IPS-18c (cell line): ENCODE results near the gene PIGU.
A peak's percentile ranks its signal among the peaks of the same experiment; 100 is the strongest.

ENCODE experiments used
- H3K4me3 ChIP-seq: 2 replicates; pipeline ENCODE4 v1.7.0; 2013; ENCODE audit warnings: low read depth, mild to moderate bottlenecking, low read length, moderate library complexity; ENCODE audit not compliant: insufficient read depth
- H3K9me3 ChIP-seq: one replicate; pipeline ENCODE4 v1.6.1; 2013; ENCODE audit warnings: mild to moderate bottlenecking, low read length, moderate library complexity; ENCODE audit not compliant: control insufficient read depth, insufficient read depth

PIGU gene

DNA sequence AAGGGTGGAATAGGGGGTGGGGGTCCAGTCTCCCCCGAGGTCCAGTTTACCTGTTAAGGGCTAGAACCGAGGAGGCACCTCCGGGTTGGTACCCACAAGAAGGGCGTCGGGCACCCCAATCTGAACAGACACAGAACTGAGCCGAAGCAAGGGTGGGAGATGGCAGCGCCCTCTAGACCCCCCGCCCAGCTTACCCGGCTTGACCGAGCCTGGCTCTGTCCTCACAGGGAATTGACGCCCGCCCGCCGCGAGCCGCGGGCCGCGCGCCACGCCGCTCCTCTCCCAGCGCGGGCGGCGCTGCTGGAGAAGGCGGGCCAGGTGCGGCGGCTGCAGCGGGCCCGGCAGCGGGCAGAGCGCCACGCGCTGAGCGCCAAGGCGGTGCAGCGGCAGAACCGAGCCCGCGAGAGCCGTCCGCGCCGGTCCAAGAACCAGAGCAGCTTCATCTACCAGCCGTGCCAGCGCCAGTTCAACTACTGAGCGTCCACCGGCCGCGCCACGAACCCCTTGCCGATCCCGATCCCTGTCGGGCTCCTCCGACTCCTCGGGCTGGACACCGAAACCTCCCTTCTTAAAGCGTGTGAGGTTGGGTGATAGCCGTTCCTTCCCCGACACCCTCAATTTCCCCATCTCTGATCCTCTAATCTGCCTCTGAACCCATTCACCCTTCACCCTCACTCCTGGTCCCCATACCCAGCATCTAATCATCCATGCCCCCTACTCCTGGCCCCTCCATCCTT is 33.1 kb upstream of the PIGU start:
- Histone ChIP-seq H3K9me3 (no peaks in the 10 kb centered on the region), H3K4me3 (peak overlapping the region; percentile 86)

DNA sequence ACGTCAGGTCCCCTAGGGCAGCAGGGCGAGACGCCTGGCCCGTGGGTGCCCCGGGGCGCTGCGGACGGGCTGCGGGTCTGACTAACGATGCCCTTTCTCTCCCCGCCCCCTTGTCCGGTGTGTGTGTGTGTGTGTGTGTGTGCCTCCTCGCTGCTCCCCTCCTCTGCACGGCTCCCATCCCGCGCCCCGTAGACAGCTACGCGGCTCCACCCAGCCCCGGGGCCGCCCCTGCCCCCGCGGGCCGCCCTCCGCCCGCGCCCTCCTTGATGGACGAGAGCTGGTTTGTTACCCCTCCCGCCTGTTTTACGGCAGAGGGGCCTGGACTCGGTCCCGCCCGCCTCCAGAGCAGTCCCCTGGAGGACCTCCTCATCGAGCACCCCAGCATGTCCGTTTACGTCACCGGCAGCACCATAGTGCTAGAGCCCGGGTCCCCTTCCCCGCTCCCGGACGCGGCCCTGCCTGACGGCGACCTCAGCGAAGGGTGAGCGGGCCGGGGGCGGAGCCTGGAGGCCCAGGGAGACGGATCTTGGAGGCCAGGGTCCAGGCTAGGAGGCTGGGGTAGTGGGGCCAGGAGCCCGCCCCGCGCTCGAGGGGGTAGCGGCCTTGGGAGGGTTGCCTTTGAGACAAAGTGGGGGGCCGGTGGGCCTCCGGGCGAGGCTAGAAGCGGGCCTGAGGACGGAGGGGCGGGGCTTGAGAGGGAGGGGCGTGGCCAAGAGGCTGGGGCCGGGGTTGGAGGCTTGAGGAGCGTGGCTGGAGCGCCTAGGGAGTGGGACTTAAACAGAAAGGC is 32.3 kb upstream of the PIGU start:
- H3K4me3 ChIP-seq: peak overlapping the region; percentile 86
- H3K9me3 ChIP-seq: no peaks in the 10 kb centered on the region

DNA sequence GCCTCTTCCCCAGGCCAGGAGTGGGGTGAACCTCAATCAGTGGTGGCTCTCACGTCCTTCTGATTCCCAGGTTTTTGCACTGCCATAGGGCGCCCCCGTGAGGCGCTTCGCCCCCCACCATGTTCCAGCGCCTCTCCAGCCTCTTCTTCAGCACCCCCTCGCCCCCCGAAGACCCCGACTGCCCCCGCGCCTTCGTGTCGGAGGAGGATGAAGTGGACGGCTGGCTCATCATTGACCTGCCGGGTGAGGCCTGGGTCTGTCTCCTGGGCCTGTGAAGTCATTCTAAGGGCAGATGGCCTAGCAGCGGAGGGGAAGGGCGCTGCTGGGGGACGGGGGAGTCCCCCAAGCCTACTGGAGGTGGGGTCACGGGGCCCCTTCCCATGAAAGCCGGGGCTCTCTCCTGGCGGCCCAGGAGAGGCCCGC is 31.7 kb upstream of the PIGU start:
- peak overlapping the region; percentile 86 for H3K4me3 ChIP-seq
- H3K9me3 ChIP-seq: no peaks in the 10 kb centered on the region

DNA sequence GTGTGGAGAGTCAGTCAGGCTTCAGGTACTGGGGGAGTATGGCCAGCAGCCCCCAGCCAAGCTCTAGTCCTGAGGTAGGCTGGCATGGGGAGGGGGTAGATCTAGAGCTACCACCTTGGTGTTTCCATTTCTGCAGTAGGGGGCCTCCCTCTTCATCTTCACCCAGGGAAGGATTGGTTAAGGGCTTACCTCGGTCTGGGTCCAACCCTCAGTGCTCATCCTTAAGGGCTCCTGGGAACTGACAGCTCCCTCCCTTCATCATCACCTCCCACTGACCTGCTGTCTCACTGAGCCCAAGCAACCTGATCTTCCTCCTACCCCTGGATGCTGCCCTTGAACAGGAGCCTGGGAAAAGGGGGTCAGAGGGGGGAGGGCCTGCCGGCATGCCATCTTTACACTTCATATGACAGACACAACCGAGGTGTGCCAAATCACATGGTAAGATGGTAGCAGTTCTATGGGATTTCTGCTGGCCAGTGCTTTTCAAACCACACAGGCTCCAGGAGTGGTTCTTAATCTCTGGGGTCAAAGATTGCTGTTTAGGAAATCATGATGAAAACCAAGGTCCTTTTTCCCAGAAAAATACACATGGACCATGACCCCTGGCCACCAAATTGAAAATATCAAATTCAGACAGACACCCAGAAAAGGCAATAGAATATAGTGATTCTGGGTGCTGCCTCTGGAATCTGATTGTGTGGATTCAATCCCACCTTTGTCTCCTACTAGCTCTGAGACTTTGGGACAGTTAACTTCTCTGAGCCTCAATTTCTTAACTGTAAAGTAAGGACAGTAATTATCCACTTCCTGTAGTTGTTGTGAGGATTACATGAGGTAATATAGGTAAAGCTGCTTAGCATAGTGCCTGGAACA is 30.3 kb upstream of the PIGU start:
- H3K9me3 ChIP-seq: no peaks in the 10 kb centered on the region
- H3K4me3 ChIP-seq: no peak overlapping the region

DNA sequence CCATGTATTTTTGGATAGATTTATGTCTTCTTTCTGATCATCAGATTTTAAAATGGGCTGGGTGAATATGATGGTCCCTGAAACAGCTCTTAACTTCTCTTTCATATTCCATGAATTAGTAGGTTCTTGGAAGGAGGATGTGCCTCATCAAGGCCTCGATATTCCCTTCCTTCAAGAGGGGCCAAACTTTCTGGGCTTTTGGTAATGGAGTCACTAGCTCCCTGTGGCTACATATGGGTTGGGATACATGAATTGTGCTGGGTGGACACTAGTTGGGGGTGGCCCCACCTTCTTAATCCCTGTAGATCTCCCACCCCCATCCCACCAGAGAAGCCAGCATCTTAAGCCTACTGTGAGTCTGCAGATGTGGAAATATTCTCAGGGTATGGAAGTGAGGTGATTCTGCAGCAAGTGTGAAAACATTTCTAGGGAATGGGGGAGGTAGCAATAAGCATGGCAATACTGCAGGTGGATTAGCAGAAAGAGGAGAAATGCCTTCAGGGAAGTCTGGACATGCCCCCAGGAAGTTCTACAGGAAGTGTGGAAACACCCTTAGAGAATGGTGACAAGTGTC is 29.5 kb upstream of the PIGU start:
- Histone ChIP-seq H3K9me3 (no peaks in the 10 kb centered on the region), H3K4me3 (no peak overlapping the region)

DNA sequence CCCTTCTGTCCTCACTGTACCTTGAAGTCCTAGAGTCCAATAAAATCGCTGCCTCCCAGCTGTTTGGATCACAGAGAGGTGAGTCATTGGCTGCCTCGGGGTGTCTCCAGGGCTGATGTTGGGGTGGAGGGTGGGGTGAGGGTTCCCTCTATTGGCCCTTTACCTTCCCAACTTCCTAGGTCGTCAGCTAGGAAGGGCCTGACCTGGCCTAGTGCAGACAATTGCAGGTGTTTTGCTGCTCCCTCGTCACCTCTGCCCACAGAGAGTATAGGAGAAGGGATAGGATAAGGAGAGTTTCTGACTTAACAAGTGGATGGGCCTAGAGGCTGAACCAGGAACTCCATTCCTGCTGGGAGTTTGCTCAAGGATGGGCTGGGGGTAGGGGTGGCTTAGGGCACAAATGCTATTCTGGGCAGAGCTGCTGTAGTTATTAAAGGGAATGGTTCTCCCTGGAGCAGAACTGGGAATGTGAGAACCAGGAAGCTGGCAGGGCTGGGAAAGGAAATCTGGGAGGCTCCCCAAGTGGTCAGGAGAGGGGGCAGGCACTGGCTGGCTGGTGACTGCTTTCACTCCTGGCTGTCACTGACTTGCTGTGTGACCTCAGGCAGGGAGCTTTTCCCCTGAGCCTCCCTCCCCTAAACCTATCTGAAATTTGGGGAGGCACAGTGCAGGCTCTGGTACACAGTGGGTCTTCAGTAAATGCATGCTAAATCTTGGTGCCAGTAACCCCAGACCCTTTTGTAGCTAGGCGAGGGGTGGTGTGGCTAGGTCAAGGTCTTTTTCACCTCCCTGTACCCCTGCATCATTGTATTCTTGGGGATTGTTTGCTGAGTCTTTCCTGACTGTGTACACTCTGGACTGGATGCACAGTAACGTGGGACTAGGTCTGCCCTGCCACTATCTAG is 28.8 kb upstream of the PIGU start:
- no peaks in the 10 kb centered on the region for H3K9me3 ChIP-seq
- no peak overlapping the region; the same call in 1 of the 2 replicates for H3K4me3 ChIP-seq

DNA sequence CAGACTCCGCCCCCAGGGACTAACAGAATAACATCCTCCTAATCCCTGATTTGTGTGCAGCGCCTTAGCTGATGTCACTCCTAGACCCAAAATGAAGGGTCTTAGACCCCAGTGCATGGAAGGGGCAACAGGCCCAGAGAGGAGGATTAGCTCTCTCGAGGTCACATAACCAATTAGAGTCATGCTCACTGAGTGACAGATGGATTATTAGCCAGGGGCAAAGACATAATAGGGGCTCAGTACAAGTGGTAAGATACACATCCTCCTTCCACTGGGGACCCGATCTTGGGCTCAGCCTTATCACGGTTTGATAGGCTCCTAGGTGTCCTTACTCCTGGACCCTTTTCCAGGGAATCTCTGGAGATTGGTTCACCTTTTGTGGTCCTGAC is 28.1 kb upstream of the PIGU start:
- Histone ChIP-seq H3K9me3 (no peaks in the 10 kb centered on the region), H3K4me3 (peak overlapping the region; percentile 83)

DNA sequence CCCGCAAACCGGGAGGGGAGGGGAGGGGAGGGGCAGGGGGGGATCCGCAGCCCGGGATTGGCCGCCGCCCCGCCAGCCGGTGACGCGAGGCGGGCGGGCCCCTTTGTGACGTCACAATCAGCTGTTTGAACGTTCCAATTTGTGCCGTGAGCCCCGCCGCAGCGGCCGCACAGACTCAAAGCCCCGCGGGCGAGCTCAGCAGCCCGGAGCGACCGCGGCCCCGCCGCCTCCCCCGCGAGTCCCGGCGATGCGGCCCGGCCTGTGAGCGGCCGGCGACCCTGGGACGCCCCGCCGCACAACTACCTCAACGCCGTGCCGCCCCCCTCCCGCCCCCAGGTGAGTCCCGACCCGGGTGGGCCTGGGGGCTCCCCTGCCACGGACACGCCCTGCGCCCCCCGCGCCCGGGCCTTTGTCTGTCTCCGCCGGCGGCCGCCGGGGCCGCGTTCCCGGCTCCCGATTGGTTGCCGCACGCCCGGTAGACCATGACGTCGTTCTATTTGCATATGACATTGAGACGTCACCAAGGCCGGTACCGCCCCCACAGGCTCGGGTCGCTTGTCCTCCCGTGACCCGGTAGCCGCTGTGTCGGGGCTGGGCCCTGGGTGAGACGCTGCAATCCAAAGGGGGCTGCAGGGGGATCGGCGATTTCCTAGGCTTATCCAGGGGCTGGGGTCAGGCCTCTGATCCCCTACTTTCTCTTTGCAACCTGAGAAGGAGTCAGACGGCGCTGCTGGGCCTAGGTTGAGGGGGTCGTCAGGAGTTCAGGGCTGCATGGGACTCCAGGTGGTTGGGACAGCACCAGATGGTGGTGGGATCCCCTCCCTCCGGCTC is 27.5 kb upstream of the PIGU start, which contains the start of gene TP53INP2:
TP53INP2 (plus strand) TSS at position 168 of the 831 bp plus-strand sequence. CDS start 4,396 bp downstream, outside the sequence.
- Histone ChIP-seq H3K4me3 (peak within 1 kb of the TSS; percentile 83), H3K9me3 (no peaks in the 10 kb centered on the region)

DNA sequence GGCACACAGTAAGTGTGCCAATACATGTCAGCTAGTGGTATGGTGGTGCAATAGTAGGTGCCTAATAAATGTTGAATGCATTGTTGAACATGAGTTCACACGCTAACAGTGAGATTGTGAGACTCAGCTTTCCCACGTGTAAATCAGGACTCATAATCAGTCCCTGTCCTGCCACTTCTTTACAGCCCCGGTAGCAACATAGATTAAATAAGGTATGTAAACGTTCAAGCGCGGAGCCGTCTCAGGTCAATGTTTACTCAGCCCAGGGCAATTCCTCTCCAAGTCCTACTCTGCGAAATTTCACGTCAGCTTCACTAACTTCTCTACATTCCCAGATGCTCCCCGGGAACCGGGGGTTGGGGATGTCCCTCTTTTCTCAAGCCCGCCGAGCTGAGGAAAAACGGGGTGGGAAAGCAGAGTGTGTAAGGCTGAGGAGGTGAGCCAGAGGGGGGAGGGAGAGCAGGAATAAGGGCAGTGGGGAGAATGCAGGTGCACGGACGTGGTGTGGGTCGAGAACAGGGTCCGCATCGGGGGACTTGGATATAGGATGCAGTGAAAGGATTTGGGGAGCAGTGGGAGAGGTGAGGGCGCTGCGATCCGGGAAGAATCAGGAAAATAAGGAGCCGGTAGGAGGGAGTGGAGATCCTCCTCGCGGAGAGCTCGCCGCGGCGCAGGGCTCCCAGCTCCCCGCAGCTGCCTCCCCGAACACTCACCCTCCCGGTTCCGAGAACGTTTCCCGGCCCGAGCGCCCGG is 26.7 kb upstream of the PIGU start:
- no peaks in the 10 kb centered on the region for H3K9me3 ChIP-seq
- H3K4me3 ChIP-seq: peak overlapping the region; percentile 83

DNA sequence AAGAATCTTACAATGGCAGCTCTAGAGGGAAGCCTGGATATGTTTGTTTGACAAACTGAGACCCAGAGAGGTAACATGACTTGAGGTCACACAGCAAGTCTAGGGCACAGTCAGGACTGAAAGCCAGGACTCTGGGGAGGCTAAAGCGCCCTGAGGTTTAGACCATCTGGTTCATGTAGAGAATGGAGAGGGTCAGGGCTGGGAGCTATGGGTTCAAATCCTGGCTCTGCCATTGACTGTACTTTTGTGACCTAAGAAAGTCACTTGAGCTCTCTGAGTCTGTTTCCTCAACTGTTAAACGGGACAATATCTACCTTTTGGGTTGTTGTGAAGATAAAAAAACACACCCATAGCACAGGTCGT is 26.1 kb upstream of the PIGU start:
- H3K9me3 ChIP-seq: no peaks in the 10 kb centered on the region
- peak overlapping the region; percentile 83 for H3K4me3 ChIP-seq

DNA sequence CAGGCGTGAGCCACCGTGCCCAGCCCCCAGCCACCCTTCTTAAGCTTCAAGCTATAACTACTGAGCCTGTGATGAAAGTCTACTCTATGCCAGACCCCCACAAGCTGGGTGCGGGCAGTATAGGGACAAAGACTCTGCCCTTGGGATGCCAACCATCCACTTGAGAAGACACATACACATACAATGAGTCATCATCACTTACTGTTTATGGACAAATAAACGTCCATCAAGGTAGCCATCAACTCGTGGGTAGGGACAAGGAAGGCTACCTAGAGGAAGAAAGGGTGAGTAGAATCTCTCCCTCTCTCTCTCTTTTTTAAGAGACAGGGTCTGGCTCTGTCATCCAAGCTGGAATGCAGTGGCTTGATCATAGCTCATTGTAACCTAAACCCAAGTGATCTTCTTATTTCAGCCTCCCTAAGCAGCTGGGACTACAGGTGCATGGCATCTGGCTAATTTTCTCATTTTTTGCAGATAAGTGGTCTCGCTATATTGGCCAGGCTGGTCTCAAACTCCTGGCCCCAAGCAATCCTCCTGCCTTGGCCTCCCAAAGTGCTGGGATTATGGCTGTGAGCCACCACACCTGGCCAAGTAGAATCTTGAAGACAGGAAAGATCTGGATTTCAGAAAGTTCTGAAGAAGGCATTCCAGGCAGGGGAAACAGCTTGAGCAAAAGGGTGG is 24.7 kb upstream of the PIGU start:
- Histone ChIP-seq H3K4me3 (no peak overlapping the region), H3K9me3 (no peaks in the 10 kb centered on the region)

DNA sequence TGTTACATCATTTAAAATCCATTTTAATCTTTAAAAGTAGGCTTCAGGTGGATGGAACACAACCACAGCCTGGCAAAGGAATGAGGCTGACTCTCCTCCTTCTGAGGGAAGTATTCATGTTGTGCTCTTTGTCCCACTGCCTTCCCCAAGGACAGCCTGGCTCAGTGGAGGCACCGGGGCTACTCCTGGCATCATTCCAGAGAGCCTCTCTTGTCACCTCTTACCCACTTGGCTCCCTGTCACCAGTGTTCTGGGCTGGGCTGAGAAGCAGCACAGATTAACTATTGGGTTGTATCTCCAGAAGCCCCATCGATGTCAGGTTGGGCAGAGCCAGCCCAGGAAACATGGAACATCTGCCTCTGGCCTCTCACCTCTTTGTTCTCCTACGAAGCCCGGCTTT is 16.5 kb upstream of the PIGU start:
- no peak overlapping the region for H3K4me3 ChIP-seq
- no peaks in the 10 kb centered on the region for H3K9me3 ChIP-seq

DNA sequence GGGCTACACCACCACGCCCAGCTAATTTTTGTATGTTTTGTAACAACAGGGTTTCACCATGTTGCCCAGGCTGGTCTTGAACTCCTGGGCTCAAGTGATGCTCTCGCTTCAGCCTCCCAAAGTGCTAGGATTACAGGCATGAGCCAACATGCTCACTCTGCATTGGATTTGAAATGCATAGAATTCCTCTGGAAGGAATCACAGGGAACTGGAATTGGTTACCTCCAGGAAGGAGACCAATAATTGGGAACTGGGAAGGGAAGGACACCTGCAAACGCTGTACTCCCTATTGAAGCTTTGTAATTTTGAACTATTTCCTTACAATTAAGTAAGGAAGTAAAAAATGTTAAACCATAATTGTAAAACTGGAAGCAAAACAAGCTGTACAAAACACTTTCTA is 14.9 kb upstream of the PIGU start:
- Histone ChIP-seq H3K4me3 (no peak overlapping the region), H3K9me3 (no peaks in the 10 kb centered on the region)

DNA sequence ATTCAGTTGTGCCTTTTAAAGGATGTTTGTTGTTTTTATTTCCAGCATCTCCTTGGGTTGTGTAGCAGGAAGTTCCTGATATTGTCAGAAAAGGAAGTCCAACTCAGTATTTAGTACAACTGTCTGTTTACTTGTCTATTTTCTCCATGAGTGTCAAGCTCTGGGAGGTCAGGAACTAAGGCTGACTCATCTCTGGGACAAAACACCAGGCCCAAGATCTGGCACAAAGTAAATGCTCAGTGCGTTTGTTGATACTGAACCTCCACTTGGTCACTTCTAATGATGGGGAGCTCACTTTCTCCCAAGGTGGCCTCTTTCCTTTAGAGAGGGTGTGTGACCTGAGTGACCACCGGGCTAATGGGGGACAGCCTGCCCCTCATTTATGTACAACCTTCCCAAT is 12.6 kb upstream of the PIGU start:
- H3K4me3 ChIP-seq: no peak overlapping the region
- no peaks in the 10 kb centered on the region for H3K9me3 ChIP-seq

DNA sequence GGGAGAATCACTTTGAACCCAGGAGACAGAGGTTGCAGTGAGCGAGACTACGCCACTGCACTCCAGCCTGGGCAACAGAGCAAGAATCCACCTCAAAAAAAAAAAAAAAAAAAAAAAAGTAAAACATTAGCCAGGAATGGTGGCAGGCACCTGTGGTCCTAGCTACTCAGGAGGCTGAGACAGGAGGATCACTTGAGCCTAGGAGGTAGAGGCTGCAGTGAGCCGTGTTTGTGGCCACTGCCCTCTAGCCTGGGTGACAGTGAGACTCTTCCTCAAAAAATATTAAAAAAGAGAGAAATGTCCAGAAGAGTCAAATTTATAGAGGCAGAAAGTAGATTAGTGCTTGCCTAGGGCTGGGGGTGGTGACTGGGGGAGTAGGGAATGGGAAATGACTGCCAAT is 6.8 kb upstream of the PIGU start:
- Histone ChIP-seq H3K4me3 (no peak overlapping the region), H3K9me3 (no peaks in the 10 kb centered on the region)
